Hepatocyte (in vitro differentiated cells): Measurements from ENCODE around the gene SHF. TPM values are rescaled to one million over a fixed set of nuclear protein-coding genes. Genes with fewer than 3 reads are reported as not detected.

ENCODE experiments used
- DNase-seq: peaks from one replicate; pipeline ENCODE4 v3.0.0-alpha.2; 2016; ENCODE audit warnings: low spot score
- H2AFZ ChIP-seq: fragments of 200-600 bp; sonication (generic); 2 replicates; pipeline ENCODE4 v1.6.0; 2016; ENCODE audit warnings: antibody characterized with exemption, mild to moderate bottlenecking
- H3K27ac ChIP-seq: fragments of 200-600 bp; sonication (generic); 2 replicates; pipeline ENCODE4 v1.5.1; 2016; ENCODE audit warnings: mild to moderate bottlenecking
- H3K27me3 ChIP-seq: fragments of 200-600 bp; sonication (generic); 2 replicates; pipeline ENCODE4 v1.6.1; 2016
- H3K36me3 ChIP-seq: fragments of 200-600 bp; sonication (generic); replicated peaks from 2 replicates; pipeline ENCODE4 v1.5.1; 2016; ENCODE audit warnings: low read depth; ENCODE audit not compliant: insufficient read depth
- H3K4me1 ChIP-seq: fragments of 200-600 bp; sonication (generic); 2 replicates; pipeline ENCODE4 v1.5.1; 2016; ENCODE audit warnings: mild to moderate bottlenecking, moderate library complexity; ENCODE audit not compliant: insufficient read depth
- H3K4me2 ChIP-seq: fragments of 200-600 bp; sonication (generic); 2 replicates; pipeline ENCODE4 v1.6.0; 2016
- H3K4me3 ChIP-seq: fragments of 200-600 bp; sonication (generic); 2 replicates; pipeline ENCODE4 v1.5.1; 2016; ENCODE audit warnings: mild to moderate bottlenecking
- H3K79me2 ChIP-seq: fragments of 200-600 bp; sonication (generic); 2 replicates; pipeline ENCODE4 v1.6.0; 2017; ENCODE audit warnings: mild to moderate bottlenecking
- H3K9me2 ChIP-seq: fragments of 200-600 bp; sonication (generic); replicated peaks from 2 replicates; pipeline ENCODE4 v1.6.0; 2017; ENCODE audit warnings: mild to moderate bottlenecking; ENCODE audit not compliant: insufficient read depth
- H3K9me3 ChIP-seq: fragments of 200-600 bp; sonication (generic); 2 replicates; pipeline ENCODE4 v1.5.1; 2016; ENCODE audit warnings: low read depth, mild to moderate bottlenecking
- H4K20me1 ChIP-seq: fragments of 200-600 bp; sonication (generic); 2 replicates; pipeline ENCODE4 v1.6.0; 2016; ENCODE audit warnings: mild to moderate bottlenecking; ENCODE audit not compliant: insufficient read depth, poor library complexity, severe bottlenecking
- EZH2 ChIP-seq: fragments of 200-600 bp; sonication (generic); IDR thresholded peaks from 2 replicates; pipeline ENCODE4 v1.6.1; 2016; ENCODE audit warnings: antibody characterized with exemption, mild to moderate bottlenecking, borderline replicate concordance
- EZH2phosphoT487 ChIP-seq: fragments of 200-600 bp; sonication (generic); IDR thresholded peaks from one replicate; pipeline ENCODE4 v1.6.1; 2018; ENCODE audit warnings: antibody characterized with exemption, mild to moderate bottlenecking, low read depth, moderate library complexity; ENCODE audit not compliant: unreplicated experiment, severe bottlenecking
- WGBS: methylation state at CpG from one replicate; pipeline ENCODE4 v1.1.6; 2016; ENCODE audit warnings: low lambda C conversion rate; ENCODE audit errors: missing lambda C conversion rate; 5-methylcytosine and 5-hydroxymethylcytosine counted together
- polyA plus RNA-seq: library from polyadenylated mRNA; unstranded; fragments of >200 nt; fragmentation: Nextera tagmentation; extraction: Ambion mirVana; gene quantifications from 2 replicates; pipeline ENCODE4 v1.2.1, GENCODE V29; 2016
- total RNA-seq: library from RNA; depleted of rRNA; stranded (reverse); fragments of >200 nt; gene quantifications from 2 replicates; pipeline ENCODE4 v1.2.3, GENCODE V29; 2014
- TF ChIP-seq, protein P1 (sequence below): fragments of 200-600 bp; sonication (generic); IDR thresholded peaks from 2 replicates; pipeline ENCODE4 v1.5.1; 2016; ENCODE audit warnings: antibody characterized with exemption, mild to moderate bottlenecking; ENCODE audit not compliant: poor library complexity

SHF gene
- total and polyA plus RNA-seq, 2 experiments from 2014 or later = 13.3 to 15.0 TPM

DNA sequence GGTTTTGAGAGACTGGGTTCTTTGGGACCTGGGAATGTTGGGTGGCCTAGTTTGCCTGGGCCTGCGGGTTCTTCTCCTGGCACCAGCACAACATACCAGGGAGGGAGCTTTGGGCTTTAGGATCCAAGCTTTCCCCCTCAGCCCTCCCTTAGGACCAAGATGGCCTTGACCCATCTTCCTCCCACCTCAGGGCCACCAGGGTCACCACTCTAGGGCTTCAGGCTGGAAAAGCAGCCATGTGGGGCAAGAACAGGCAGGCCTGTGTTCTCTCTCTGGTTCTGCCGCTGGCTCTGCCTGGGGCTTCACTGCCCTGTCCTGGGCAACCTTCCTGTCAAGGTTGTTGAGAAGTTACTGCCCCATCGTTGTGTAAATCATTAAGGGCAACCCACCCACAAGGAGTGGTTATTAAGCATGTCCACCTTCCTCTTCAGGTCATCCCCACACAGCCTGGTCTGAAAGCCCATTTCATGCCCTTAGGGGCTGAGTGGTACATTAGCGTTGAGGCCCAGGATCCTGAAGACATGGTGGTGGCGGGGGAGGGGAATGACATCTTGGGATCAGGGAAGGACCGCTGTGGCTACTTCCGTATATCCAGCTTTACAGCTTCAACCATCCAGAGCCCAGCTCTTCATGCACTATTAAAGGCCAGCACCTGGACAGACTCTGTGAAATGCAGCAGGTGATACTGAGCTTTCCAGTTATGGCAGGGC lies 57.3 kb downstream of the SHF start:
- no peak overlapping the region for H3K27ac ChIP-seq
- H3K27me3 ChIP-seq = peaks cover 57% of the 10 kb centered on the region
- peak overlapping the region; percentile 87 for H3K4me2 ChIP-seq

DNA sequence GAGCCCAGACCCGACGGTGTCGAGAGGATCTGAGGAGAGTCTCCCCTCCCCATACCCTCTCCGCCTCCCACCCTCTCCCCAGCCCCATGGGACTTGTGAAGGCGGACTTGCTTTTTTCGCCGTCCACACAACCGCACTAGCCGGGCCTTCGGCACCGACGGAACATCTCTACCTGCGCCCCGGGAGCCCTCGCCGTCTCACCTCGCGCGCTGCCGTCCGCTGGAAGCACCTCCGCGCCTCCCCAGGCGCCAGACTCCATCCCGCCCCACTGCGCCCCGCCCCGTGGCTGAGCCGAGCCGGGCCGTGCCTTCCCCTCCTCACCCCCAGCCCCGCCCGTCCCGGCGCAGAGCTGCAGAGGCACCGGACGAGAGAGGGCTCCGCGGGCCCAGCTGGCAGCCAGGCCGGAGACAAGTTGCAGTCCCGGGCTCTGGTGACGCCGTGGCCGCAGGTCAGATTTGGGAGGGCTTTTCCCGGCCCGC lies 58.1 kb downstream of the SHF start, which contains the start of the genes DUOX1 and DUOXA1:
Gene DUOX1 (plus strand): TSS at position 344 of the 479 bp plus-strand sequence. CDS start 1,973 bp downstream, outside the sequence.
Gene DUOXA1 (minus strand): TSS at position 229 of the 479 bp plus-strand sequence. CDS start 6,865 bp downstream, outside the sequence.
- Histone ChIP-seq H3K79me2 (no peaks in the 10 kb centered on the region), H4K20me1 (no peaks in the 10 kb centered on the region), H3K27ac (no peak within 1 kb of the TSS), H3K4me2 (peak within 1 kb of the TSS; percentile 87), H3K9me3 (no peaks in the 10 kb centered on the region), H3K4me3 (peak within 1 kb of the TSS; percentile 23), H3K9me2 (no peaks in the 10 kb centered on the region), H2AFZ (peak within 1 kb of the TSS; percentile 81), H3K4me1 (peaks cover 17% of the 10 kb centered on the region), H3K36me3 (no peaks in the 10 kb centered on the region), H3K27me3 (peaks cover 60% of the 10 kb centered on the region)
- 3% methylated on average over 11 of the region's 46 CpGs for WGBS
- TF ChIP-seq EZH2phosphoT487 (no peak), EZH2 (peak; percentile 30)
- peak; percentile 73 for DNase-seq

More for the DNA sequence above, 57.3 kb downstream of the SHF start:
- TF ChIP-seq EZH2phosphoT487 (no peak), EZH2 (no peak)
- TF ChIP-seq, protein P1, sequence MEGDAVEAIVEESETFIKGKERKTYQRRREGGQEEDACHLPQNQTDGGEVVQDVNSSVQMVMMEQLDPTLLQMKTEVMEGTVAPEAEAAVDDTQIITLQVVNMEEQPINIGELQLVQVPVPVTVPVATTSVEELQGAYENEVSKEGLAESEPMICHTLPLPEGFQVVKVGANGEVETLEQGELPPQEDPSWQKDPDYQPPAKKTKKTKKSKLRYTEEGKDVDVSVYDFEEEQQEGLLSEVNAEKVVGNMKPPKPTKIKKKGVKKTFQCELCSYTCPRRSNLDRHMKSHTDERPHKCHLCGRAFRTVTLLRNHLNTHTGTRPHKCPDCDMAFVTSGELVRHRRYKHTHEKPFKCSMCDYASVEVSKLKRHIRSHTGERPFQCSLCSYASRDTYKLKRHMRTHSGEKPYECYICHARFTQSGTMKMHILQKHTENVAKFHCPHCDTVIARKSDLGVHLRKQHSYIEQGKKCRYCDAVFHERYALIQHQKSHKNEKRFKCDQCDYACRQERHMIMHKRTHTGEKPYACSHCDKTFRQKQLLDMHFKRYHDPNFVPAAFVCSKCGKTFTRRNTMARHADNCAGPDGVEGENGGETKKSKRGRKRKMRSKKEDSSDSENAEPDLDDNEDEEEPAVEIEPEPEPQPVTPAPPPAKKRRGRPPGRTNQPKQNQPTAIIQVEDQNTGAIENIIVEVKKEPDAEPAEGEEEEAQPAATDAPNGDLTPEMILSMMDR = no peak
- no peak for DNase-seq
- WGBS = 88% methylated on average over 7 of the region's 7 CpGs
- Histone ChIP-seq H2AFZ (peak overlapping the region; percentile 81), H3K36me3 (no peaks in the 10 kb centered on the region), H3K9me3 (no peaks in the 10 kb centered on the region), H4K20me1 (no peaks in the 10 kb centered on the region), H3K4me3 (no peak overlapping the region), H3K79me2 (no peaks in the 10 kb centered on the region), H3K4me1 (peaks cover 20% of the 10 kb centered on the region), H3K9me2 (no peaks in the 10 kb centered on the region)

DNA sequence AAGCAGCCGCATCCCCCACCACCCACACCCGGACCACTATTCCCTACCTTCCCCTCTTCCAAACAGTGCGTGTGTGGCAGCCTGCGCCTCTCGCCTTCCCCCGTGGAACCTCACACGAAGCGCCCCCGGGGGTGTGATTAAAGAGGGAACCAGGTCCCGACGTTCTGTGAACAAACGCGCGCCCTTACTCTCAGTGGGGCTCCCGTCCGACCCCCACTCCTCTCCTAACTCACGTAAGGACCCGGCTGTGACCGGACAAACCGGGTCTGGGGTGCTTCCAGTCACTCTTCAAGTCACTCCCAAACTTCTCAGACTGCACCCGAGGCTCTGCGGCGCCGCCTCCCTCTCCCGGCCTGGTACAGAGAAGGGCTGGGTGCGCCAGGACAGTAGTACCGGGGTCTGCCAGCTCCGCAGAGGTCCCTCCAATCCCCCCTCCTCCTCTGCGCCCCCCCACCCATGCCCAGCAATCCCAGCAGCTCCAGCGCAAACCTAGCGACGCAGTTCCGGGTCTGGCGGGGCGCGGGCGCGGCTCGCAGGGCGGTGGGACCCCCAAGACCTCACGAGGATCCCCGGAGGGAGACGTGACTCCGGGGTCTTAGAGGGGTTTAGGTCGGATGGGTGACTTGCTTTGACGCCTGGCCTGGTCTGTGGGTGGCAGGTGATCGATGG lies 58.7 kb downstream of the SHF start:
- Histone ChIP-seq H4K20me1 (no peaks in the 10 kb centered on the region), H3K79me2 (no peaks in the 10 kb centered on the region), H3K4me3 (peak overlapping the region; percentile 23), H3K9me2 (no peaks in the 10 kb centered on the region), H3K4me2 (peak overlapping the region; percentile 87), H3K4me1 (peaks cover 17% of the 10 kb centered on the region), H3K36me3 (no peaks in the 10 kb centered on the region), H3K9me3 (no peaks in the 10 kb centered on the region), H3K27ac (no peak overlapping the region), H3K27me3 (peaks cover 61% of the 10 kb centered on the region), H2AFZ (peak overlapping the region; percentile 81)
- TF ChIP-seq, protein P1 = no peak
- TF ChIP-seq EZH2 (peak; percentile 51), EZH2phosphoT487 (no peak)
- WGBS = 9% methylated on average over 27 of the region's 47 CpGs
- DNase-seq = no peak
